Neural progenitor cell (in vitro differentiated cells): ENCODE data around the gene ZMYND10. TPM values are rescaled to one million over a fixed set of nuclear protein-coding genes. Genes with fewer than 3 reads are reported as not detected.
A peak's percentile ranks its signal among the peaks of the same experiment; 100 is the strongest.

Source experiments
- DNase-seq: peaks from one replicate; pipeline ENCODE4 v3.0.0-alpha.2; 2016; ENCODE audit warnings: low spot score
- H2AFZ ChIP-seq: fragments of 200-600 bp; sonication (generic); replicated peaks from 2 replicates; pipeline ENCODE4 v1.6.1; 2016; ENCODE audit warnings: antibody characterized with exemption
- H3F3A ChIP-seq: fragments of 200-600 bp; sonication (generic); 2 replicates; pipeline ENCODE4 v1.6.1; 2016; ENCODE audit warnings: antibody characterized with exemption, low read depth
- H3K27ac ChIP-seq: fragments of 200-600 bp; sonication (generic); 2 replicates; pipeline ENCODE4 v1.5.1; 2016; ENCODE audit warnings: mild to moderate bottlenecking
- H3K27me3 ChIP-seq: fragments of 200-600 bp; sonication (generic); 2 replicates; pipeline ENCODE4 v1.6.1; 2016; ENCODE audit warnings: mild to moderate bottlenecking, moderate library complexity
- H3K36me3 ChIP-seq: fragments of 200-600 bp; sonication (generic); 2 replicates; pipeline ENCODE4 v1.5.1; 2016
- H3K4me1 ChIP-seq: fragments of 200-600 bp; sonication (generic); 2 replicates; pipeline ENCODE4 v1.6.1; 2016; ENCODE audit warnings: mixed run types
- H3K4me2 ChIP-seq: fragments of 200-600 bp; sonication (generic); 2 replicates; pipeline ENCODE4 v1.6.1; 2016
- H3K4me3 ChIP-seq: fragments of 200-600 bp; sonication (generic); 2 replicates; pipeline ENCODE4 v1.5.1; 2016
- H3K79me2 ChIP-seq: fragments of 200-600 bp; sonication (generic); 2 replicates; pipeline ENCODE4 v1.6.1; 2016; ENCODE audit warnings: low read depth
- H3K9ac ChIP-seq: fragments of 200-600 bp; sonication (generic); 2 replicates; pipeline ENCODE4 v1.6.1; 2016
- H3K9me3 ChIP-seq: fragments of 200-600 bp; sonication (generic); 2 replicates; pipeline ENCODE4 v1.5.1; 2016; ENCODE audit warnings: low read depth
- H4K20me1 ChIP-seq: fragments of 200-600 bp; sonication (generic); 2 replicates; pipeline ENCODE4 v1.6.1; 2016; ENCODE audit warnings: low read depth
- H3K27ac Mint-ChIP-seq: 3 replicates; pipeline ENCODE4 v1.8.0; 2021; ENCODE audit warnings: mixed read lengths
- H3K27me3 Mint-ChIP-seq: 2 replicates; pipeline ENCODE4 v1.8.0; 2022; ENCODE audit warnings: low read depth, mild to moderate bottlenecking, inconsistent platforms, moderate library complexity, mixed read lengths; ENCODE audit not compliant: insufficient read depth
- H3K36me3 Mint-ChIP-seq: 3 replicates; pipeline ENCODE4 v1.8.0; 2021; ENCODE audit warnings: mixed read lengths
- H3K4me1 Mint-ChIP-seq: 3 replicates; pipeline ENCODE4 v1.8.0; 2021; ENCODE audit warnings: mixed read lengths
- H3K4me3 Mint-ChIP-seq: 3 replicates; pipeline ENCODE4 v1.8.0; 2021; ENCODE audit warnings: mild to moderate bottlenecking, moderate library complexity, mixed read lengths
- H3K9me3 Mint-ChIP-seq: 3 replicates; pipeline ENCODE4 v1.8.0; 2020; ENCODE audit warnings: mixed read lengths
- CTCF ChIP-seq: fragments of 200-600 bp; sonication (generic); IDR thresholded peaks from 2 replicates; pipeline ENCODE4 v1.5.1; 2017; ENCODE audit warnings: antibody characterized with exemption, mild to moderate bottlenecking
- EZH2 ChIP-seq: fragments of 200-600 bp; sonication (generic); IDR thresholded peaks from 2 replicates; pipeline ENCODE4 v1.6.1; 2017; ENCODE audit warnings: antibody characterized with exemption, mild to moderate bottlenecking, moderate library complexity
- EZH2phosphoT487 ChIP-seq: fragments of 200-600 bp; sonication (generic); IDR thresholded peaks from 2 replicates; pipeline ENCODE4 v1.6.1; 2017; ENCODE audit warnings: antibody characterized with exemption
- total RNA-seq: library from RNA; depleted of rRNA; stranded (reverse); fragments of >200 nt; gene quantifications from 2 replicates; pipeline ENCODE4 v1.2.3, GENCODE V29; 2015; ENCODE audit warnings: low replicate concordance

Gene ZMYND10
- total RNA-seq, 1 donor from 2014 or later = 0.37 TPM

- Histone ChIP-seq H3K4me2 (peak overlapping the region; percentile 88), H3K9me3 (no peaks in the 10 kb centered on the region), H4K20me1 (peaks cover 32% of the 10 kb centered on the region), H3K27me3 (peaks cover 39% of the 10 kb centered on the region), H3K4me1 (peaks cover 25% of the 10 kb centered on the region), H3K36me3 (no peaks in the 10 kb centered on the region), H2AFZ (no peak overlapping the region), H3K27ac (peak overlapping the region; percentile 70), H3K79me2 (peaks cover 40% of the 10 kb centered on the region), H3K4me3 (peak overlapping the region; percentile 83), H3F3A (peaks cover 23% of the 10 kb centered on the region), H3K9ac (peak overlapping the region; percentile 81)
- Mint-ChIP-seq H3K9me3 (no peaks in the 10 kb centered on the region), H3K4me1 (peaks cover 36% of the 10 kb centered on the region), H3K27ac (peak overlapping the region; percentile 82), H3K36me3 (peaks cover 3% of the 10 kb centered on the region), H3K4me3 (peak overlapping the region; percentile 98), H3K27me3 (peaks cover 24% of the 10 kb centered on the region)
- TF ChIP-seq EZH2phosphoT487 (no peak), CTCF (peak; percentile 4), EZH2 (no peak)
- DNase-seq = peak; percentile 37
These were observed 8.9 kb downstream of the ZMYND10 start for GRCh38 chr3:50336452-50337174.

- no peak for DNase-seq
- Histone ChIP-seq H3K27ac (no peak overlapping the region), H3K27me3 (peaks cover 18% of the 10 kb centered on the region), H2AFZ (no peak overlapping the region), H3K9ac (peak overlapping the region; percentile 37), H3K36me3 (no peaks in the 10 kb centered on the region), H4K20me1 (peaks cover 32% of the 10 kb centered on the region), H3F3A (peaks cover 28% of the 10 kb centered on the region), H3K4me3 (no peak overlapping the region), H3K4me2 (no peak overlapping the region), H3K4me1 (peaks cover 15% of the 10 kb centered on the region), H3K79me2 (peaks cover 40% of the 10 kb centered on the region), H3K9me3 (no peaks in the 10 kb centered on the region)
- Mint-ChIP-seq H3K9me3 (no peaks in the 10 kb centered on the region), H3K4me3 (peak overlapping the region; percentile 31), H3K4me1 (peaks cover 31% of the 10 kb centered on the region), H3K36me3 (peaks cover 3% of the 10 kb centered on the region), H3K27me3 (peaks cover 14% of the 10 kb centered on the region), H3K27ac (no peak overlapping the region)
- no peak for TF ChIP-seq EZH2
- no peak for TF ChIP-seq CTCF
- no peak for TF ChIP-seq EZH2phosphoT487
These were observed 11.0 kb downstream of the ZMYND10 start for GRCh38 chr3:50334339-50335075.

GRCh38 chr3:50333744-50334328 lies 11.7 kb downstream of the ZMYND10 start:
- peak overlapping the region; percentile 33 for H3K27ac Mint-ChIP-seq

More at GRCh38 chr3:50333744-50334328, 11.7 kb downstream of the ZMYND10 start:
- Mint-ChIP-seq H3K27me3 (peaks cover 8% of the 10 kb centered on the region), H3K36me3 (peaks cover 2% of the 10 kb centered on the region), H3K9me3 (no peaks in the 10 kb centered on the region), H3K4me1 (peaks cover 28% of the 10 kb centered on the region), H3K4me3 (peak overlapping the region; percentile 31)
- Histone ChIP-seq H3K9ac (no peak overlapping the region), H3K36me3 (no peaks in the 10 kb centered on the region), H3K4me2 (no peak overlapping the region), H3F3A (peaks cover 32% of the 10 kb centered on the region), H3K27ac (no peak overlapping the region), H2AFZ (no peak overlapping the region), H4K20me1 (peaks cover 32% of the 10 kb centered on the region), H3K79me2 (peaks cover 40% of the 10 kb centered on the region), H3K4me3 (no peak overlapping the region), H3K4me1 (peaks cover 15% of the 10 kb centered on the region), H3K9me3 (no peaks in the 10 kb centered on the region), H3K27me3 (peaks cover 11% of the 10 kb centered on the region)
- TF ChIP-seq CTCF = no peak
- TF ChIP-seq EZH2 = no peak
- no peak for DNase-seq
